GM12878 (cell line): ENCODE data around the gene DDX4. TPM values are rescaled to one million over a fixed set of nuclear protein-coding genes. Genes with fewer than 3 reads are reported as not detected.

Source experiments
- ATAC-seq: fragments of 200-7000 bp; cut with Tn5 transposase; 3 replicates; pipeline ENCODE4 v1.9.1; 2020; ENCODE audit warnings: mild to moderate bottlenecking, moderate library complexity
- BruUV-seq: library from RNA; stranded (reverse); fragments of 400-500 nt; replicated peaks from 2 replicates; lab custom pipeline; 2021; lab: Mats Ljungman, UMichigan
- CTCF ChIA-PET: fragments of 300-600 bp; sonication (Branson Sonifier 250); formaldehyde crosslinking; extraction: SDS; loops from one replicate; lab custom pipeline; 2021; ENCODE audit warnings: inconsistent platforms; lab: Yijun Ruan, JAX
- POLR2A ChIA-PET: fragments of 350-600 bp; formaldehyde crosslinking; extraction: SDS; loops from one replicate; lab custom pipeline; 2021; ENCODE audit warnings: inconsistent platforms; lab: Charles Lee
- RAD21 ChIA-PET: fragments of 300-600 bp; sonication (Branson Sonifier 250); formaldehyde crosslinking; loops from one replicate; lab custom pipeline; 2023; ENCODE audit warnings: antibody characterized with exemption; ENCODE audit not compliant: unreplicated experiment; lab: Charles Lee
- SMC1A ChIA-PET: fragments of 300-600 bp; sonication (Branson Sonifier 250); formaldehyde crosslinking; loops from one replicate; lab custom pipeline; 2023; ENCODE audit not compliant: unreplicated experiment, uncharacterized antibody; lab: Charles Lee
- DNase-seq: peaks from one replicate; pipeline ENCODE4 v3.0.0-alpha.2; 2011; ENCODE audit warnings: low read depth, low spot score
- FAIRE-seq: peaks from 3 replicates; lab custom pipeline; 2011; peaks lifted over from hg19 to GRCh38; lab: Jason Lieb, UNC
- H2AFZ ChIP-seq: 2 replicates; pipeline ENCODE4 v1.6.0; 2011; ENCODE audit warnings: low read depth, low read length, control low read depth; ENCODE audit not compliant: control insufficient read depth
- H3K27ac ChIP-seq: 2 replicates; pipeline ENCODE4 v1.5.1; 2011; ENCODE audit warnings: control low read depth; ENCODE audit not compliant: control insufficient read depth, insufficient read depth
- H3K27me3 ChIP-seq, 2 experiments: replicated peaks in 1 of 2; 2 replicates each; pipeline versions ENCODE4 v1.6.0 to v1.6.1; 2011; ENCODE audit warnings: low read length in 1 of 2; ENCODE audit not compliant: control insufficient read depth in 2 of 2, insufficient read depth in 2 of 2
- H3K36me3 ChIP-seq, 2 experiments: 2 replicates each; pipeline ENCODE4 v1.5.1; 2011; ENCODE audit warnings: low read length in 1 of 2; ENCODE audit not compliant: control insufficient read depth in 2 of 2, insufficient read depth in 2 of 2
- H3K4me1 ChIP-seq: 2 replicates; pipeline ENCODE4 v1.6.1; 2011; ENCODE audit warnings: mild to moderate bottlenecking, low read length, moderate library complexity, mixed read lengths; ENCODE audit not compliant: control insufficient read depth, insufficient read depth
- H3K4me2 ChIP-seq: 2 replicates; pipeline ENCODE4 v1.6.0; 2011; ENCODE audit warnings: control low read depth; ENCODE audit not compliant: control insufficient read depth, insufficient read depth
- H3K4me3 ChIP-seq: fragments of 200-600 bp; sonication (generic); 2 replicates; pipeline ENCODE4 v1.5.1; 2016
- H3K79me2 ChIP-seq: 2 replicates; pipeline ENCODE4 v1.6.0; 2011; ENCODE audit warnings: low read length; ENCODE audit not compliant: control insufficient read depth, insufficient read depth
- H3K9ac ChIP-seq: 2 replicates; pipeline ENCODE4 v1.8.0; 2011; ENCODE audit warnings: low read length, control low read depth, mixed read lengths; ENCODE audit not compliant: control insufficient read depth, insufficient read depth
- H3K9me3 ChIP-seq: replicated peaks from 3 replicates; pipeline ENCODE4 v1.5.1; 2011; ENCODE audit warnings: mild to moderate bottlenecking, low read length; ENCODE audit not compliant: control insufficient read depth, insufficient read depth
- H4K20me1 ChIP-seq: 2 replicates; pipeline ENCODE4 v1.6.0; 2011; ENCODE audit not compliant: control insufficient read depth, insufficient read depth
- BMI1 ChIP-seq: fragments of 450-650 bp; IDR thresholded peaks from 2 replicates; pipeline ENCODE4 v1.6.1; 2016; ENCODE audit warnings: mild to moderate bottlenecking, moderate library complexity, borderline replicate concordance
- CHD1 ChIP-seq: IDR thresholded peaks from 2 replicates; pipeline ENCODE4 v1.6.1; 2012; ENCODE audit warnings: low read depth, low read length, improper control_type of control experiment
- CHD2 ChIP-seq: IDR thresholded peaks from 2 replicates; pipeline ENCODE4 v1.6.1; 2011; ENCODE audit warnings: low read depth, low read length, improper control_type of control experiment, borderline replicate concordance
- EZH2 ChIP-seq: IDR thresholded peaks from 2 replicates; pipeline ENCODE4 v1.6.1; 2012; ENCODE audit warnings: low read depth, mild to moderate bottlenecking, control low read depth, inconsistent platforms, low read length, borderline replicate concordance; ENCODE audit not compliant: control insufficient read depth
- KLF5 ChIP-seq: fragments of 450-650 bp; IDR thresholded peaks from 2 replicates; pipeline ENCODE4 v1.6.1; 2014; ENCODE audit warnings: mild to moderate bottlenecking; ENCODE audit not compliant: partially characterized antibody
- MTA2 ChIP-seq: fragments of 450-650 bp; IDR thresholded peaks from 2 replicates; pipeline ENCODE4 v1.6.1; 2016; ENCODE audit warnings: low read depth, mild to moderate bottlenecking, moderate library complexity
- MTA3 ChIP-seq: IDR thresholded peaks from 2 replicates; pipeline ENCODE4 v1.6.1; 2012; ENCODE audit warnings: low read length, inconsistent platforms, borderline replicate concordance
- RAD21 ChIP-seq: IDR thresholded peaks from 2 replicates; pipeline ENCODE4 v1.6.1; 2011; ENCODE audit warnings: mild to moderate bottlenecking, low read depth, low read length, moderate library complexity; ENCODE audit not compliant: insufficient read depth
- SMARCA5 ChIP-seq: fragments of 450-650 bp; IDR thresholded peaks from 2 replicates; pipeline ENCODE4 v1.6.1; 2017; ENCODE audit warnings: mild to moderate bottlenecking
- TCF12 ChIP-seq: IDR thresholded peaks from 2 replicates; pipeline ENCODE4 v1.6.1; 2011; ENCODE audit warnings: low read depth, mild to moderate bottlenecking, low read length
- WRNIP1 ChIP-seq: IDR thresholded peaks from 2 replicates; pipeline ENCODE4 v1.6.1; 2011; ENCODE audit warnings: low read depth, low read length, improper control_type of control experiment, borderline replicate concordance
- ZNF274 ChIP-seq: IDR thresholded peaks from one replicate; pipeline ENCODE4 v1.8.0; 2011; ENCODE audit not compliant: insufficient read length, insufficient read depth
- ZNF622 ChIP-seq: fragments of 450-650 bp; IDR thresholded peaks from 2 replicates; pipeline ENCODE4 v1.6.1; 2017; ENCODE audit warnings: mild to moderate bottlenecking, inconsistent platforms
- WGBS: methylation state at CpG from one replicate; pipeline ENCODE4 v1.1.6; 2016; ENCODE audit warnings: low lambda C conversion rate; ENCODE audit not compliant: insufficient replicate concordance, insufficient coverage; ENCODE audit errors: missing lambda C conversion rate; 5-methylcytosine and 5-hydroxymethylcytosine counted together
- in situ Hi-C: fragments of 300-500 bp; cut with MboI; formaldehyde crosslinking; loops from 9 replicates; pipeline ENCODE4 v1.14.3; 2018; ENCODE audit warnings: mixed read lengths
- intact Hi-C: fragments of 100-400 bp; cut with micrococcal nuclease; formaldehyde crosslinking; loops from one replicate; pipeline ENCODE4 v1.14.2; 2022; ENCODE audit not compliant: unreplicated experiment
- polyA plus RNA-seq, 11 experiments: library from polyadenylated mRNA; depleted of rRNA in 4 of 11; unstranded in 6 of 11; stranded (reverse) in 5 of 11; fragments of >200 nt; fragmentation: Nextera tagmentation in 4 of 11; fragmentation: Illumina TruSeq in 1 of 11; extraction: Ambion mirVana in 4 of 11; extraction: Trizol in 1 of 11; gene quantifications; 1 replicate in 1 of 11; 2 replicates in 10 of 11; pipeline versions ENCODE4 v1.2.1 to v1.2.3, GENCODE V29; 2011 to 2016; ENCODE audit warnings: inconsistent platforms in 2 of 11, missing spikeins in 2 of 11, low read depth in 1 of 11
- total RNA-seq, 4 experiments: library from RNA; depleted of rRNA in 3 of 4; stranded (reverse); fragments of >200 nt in 3 of 4; fragmentation: Illumina TruSeq in 1 of 4; extraction: Trizol in 1 of 4; gene quantifications; 2 replicates each; pipeline versions ENCODE4 v1.2.1 to v1.2.3, GENCODE V29; 2013 to 2021
- TF ChIP-seq, protein P1 (sequence below): fragments of 450-650 bp; IDR thresholded peaks from 2 replicates; pipeline ENCODE4 v1.6.1; 2018; ENCODE audit warnings: borderline replicate concordance, mild to moderate bottlenecking; ENCODE audit not compliant: partially characterized antibody
- TF ChIP-seq, protein P2 (sequence below): IDR thresholded peaks from 2 replicates; pipeline ENCODE4 v1.6.1; 2012; ENCODE audit warnings: low read depth, low read length, improper control_type of control experiment
- TF ChIP-seq, protein P3 (sequence below): fragments of 450-650 bp; IDR thresholded peaks from 2 replicates; pipeline ENCODE4 v1.6.1; 2017; ENCODE audit warnings: mild to moderate bottlenecking
- TF ChIP-seq, protein P4 (sequence below): fragments of 450-650 bp; IDR thresholded peaks from 2 replicates; pipeline ENCODE4 v1.6.1; 2017; ENCODE audit warnings: low read depth, mild to moderate bottlenecking, moderate library complexity

DDX4 gene
- total and polyA plus RNA-seq, 10 of the 15 experiments (the other 5 are each of a cell fraction or from before 2014, with no cell fraction given) = 0.05 to 0.36 (median 0.09) TPM; not detected in 4

DNA sequence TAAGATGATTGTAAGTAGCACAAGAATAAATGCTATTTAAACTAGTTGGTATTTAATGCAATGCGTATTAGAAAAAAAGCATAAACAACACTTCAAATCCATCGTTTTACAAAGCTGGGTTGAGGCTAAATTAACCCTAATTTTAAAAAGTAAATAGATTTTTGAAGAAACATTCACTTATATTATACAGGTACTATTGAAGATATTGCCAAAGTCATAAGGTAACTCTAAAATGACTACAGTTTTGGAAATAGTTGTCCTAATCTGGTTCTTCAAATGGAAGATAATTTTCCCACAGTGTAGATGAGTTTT is 45.8 kb upstream of the DDX4 start (continued):
- TF ChIP-seq, protein P1, sequence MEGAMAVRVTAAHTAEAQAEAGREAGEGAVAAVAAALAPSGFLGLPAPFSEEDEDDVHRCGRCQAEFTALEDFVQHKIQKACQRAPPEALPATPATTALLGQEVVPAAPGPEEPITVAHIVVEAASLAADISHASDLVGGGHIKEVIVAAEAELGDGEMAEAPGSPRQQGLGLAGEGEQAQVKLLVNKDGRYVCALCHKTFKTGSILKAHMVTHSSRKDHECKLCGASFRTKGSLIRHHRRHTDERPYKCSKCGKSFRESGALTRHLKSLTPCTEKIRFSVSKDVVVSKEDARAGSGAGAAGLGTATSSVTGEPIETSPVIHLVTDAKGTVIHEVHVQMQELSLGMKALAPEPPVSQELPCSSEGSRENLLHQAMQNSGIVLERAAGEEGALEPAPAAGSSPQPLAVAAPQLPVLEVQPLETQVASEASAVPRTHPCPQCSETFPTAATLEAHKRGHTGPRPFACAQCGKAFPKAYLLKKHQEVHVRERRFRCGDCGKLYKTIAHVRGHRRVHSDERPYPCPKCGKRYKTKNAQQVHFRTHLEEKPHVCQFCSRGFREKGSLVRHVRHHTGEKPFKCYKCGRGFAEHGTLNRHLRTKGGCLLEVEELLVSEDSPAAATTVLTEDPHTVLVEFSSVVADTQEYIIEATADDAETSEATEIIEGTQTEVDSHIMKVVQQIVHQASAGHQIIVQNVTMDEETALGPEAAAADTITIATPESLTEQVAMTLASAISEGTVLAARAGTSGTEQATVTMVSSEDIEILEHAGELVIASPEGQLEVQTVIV = no peak
- TF ChIP-seq CHD2 (no peak), CHD1 (no peak), TCF12 (no peak), MTA3 (no peak), WRNIP1 (no peak)
- TF ChIP-seq, protein P2, sequence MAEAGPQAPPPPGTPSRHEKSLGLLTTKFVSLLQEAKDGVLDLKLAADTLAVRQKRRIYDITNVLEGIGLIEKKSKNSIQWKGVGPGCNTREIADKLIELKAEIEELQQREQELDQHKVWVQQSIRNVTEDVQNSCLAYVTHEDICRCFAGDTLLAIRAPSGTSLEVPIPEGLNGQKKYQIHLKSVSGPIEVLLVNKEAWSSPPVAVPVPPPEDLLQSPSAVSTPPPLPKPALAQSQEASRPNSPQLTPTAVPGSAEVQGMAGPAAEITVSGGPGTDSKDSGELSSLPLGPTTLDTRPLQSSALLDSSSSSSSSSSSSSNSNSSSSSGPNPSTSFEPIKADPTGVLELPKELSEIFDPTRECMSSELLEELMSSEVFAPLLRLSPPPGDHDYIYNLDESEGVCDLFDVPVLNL = no peak

DNA sequence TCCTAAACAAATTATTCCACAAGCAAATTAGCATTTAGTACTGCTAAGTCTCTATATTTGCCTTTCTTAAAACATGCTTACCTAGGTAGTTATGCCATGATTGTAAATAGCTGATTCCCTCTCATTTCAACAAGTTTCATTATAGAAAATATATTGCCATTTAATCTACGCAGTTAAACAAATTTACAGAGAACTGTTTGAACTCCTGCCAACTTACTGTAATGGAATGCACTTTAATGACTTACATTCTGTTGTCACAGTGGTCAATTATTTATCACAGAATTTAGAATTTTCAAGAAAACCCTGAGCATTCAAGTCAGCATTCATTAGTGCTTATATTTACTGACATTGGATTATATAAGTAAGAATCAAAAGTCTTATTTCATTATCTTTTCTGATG is 45.4 kb upstream of the DDX4 start:
- in situ Hi-C loops (no loop called here), intact Hi-C loops (loop anchor here (1.0 to 10.0 kb wide), 5 partner anchors 158 to 510 kb away; partner anchors contain the start of genes MCIDAS and PLPP1)
- BruUV-seq = no TSS peak
- ATAC-seq = no peak
- Histone ChIP-seq H3K4me1 (no peaks in the 10 kb centered on the region), H4K20me1 (no peaks in the 10 kb centered on the region), H3K79me2 (no peaks in the 10 kb centered on the region)
- CTCF ChIA-PET = interaction anchor here (0.6 to 2.6 kb wide), 41 partner anchors 9 to 521 kb away, joined by 3 to 31 read pairs (median 5); partner anchors contain the start of genes CDC20B, DHX29 and MTREX
- TF ChIP-seq, protein P3, sequence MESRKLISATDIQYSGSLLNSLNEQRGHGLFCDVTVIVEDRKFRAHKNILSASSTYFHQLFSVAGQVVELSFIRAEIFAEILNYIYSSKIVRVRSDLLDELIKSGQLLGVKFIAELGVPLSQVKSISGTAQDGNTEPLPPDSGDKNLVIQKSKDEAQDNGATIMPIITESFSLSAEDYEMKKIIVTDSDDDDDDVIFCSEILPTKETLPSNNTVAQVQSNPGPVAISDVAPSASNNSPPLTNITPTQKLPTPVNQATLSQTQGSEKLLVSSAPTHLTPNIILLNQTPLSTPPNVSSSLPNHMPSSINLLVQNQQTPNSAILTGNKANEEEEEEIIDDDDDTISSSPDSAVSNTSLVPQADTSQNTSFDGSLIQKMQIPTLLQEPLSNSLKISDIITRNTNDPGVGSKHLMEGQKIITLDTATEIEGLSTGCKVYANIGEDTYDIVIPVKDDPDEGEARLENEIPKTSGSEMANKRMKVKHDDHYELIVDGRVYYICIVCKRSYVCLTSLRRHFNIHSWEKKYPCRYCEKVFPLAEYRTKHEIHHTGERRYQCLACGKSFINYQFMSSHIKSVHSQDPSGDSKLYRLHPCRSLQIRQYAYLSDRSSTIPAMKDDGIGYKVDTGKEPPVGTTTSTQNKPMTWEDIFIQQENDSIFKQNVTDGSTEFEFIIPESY = no peak
- TF ChIP-seq KLF5 (no peak), SMARCA5 (no peak), ZNF622 (no peak), CHD1 (no peak), BMI1 (no peak), EZH2 (no peak), ZNF274 (no peak), RAD21 (no peak), MTA2 (no peak)
- TF ChIP-seq, protein P4, sequence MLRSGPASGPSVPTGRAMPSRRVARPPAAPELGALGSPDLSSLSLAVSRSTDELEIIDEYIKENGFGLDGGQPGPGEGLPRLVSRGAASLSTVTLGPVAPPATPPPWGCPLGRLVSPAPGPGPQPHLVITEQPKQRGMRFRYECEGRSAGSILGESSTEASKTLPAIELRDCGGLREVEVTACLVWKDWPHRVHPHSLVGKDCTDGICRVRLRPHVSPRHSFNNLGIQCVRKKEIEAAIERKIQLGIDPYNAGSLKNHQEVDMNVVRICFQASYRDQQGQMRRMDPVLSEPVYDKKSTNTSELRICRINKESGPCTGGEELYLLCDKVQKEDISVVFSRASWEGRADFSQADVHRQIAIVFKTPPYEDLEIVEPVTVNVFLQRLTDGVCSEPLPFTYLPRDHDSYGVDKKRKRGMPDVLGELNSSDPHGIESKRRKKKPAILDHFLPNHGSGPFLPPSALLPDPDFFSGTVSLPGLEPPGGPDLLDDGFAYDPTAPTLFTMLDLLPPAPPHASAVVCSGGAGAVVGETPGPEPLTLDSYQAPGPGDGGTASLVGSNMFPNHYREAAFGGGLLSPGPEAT = no peak
- TF ChIP-seq, all 136 proteins: peak for 0
- Histone ChIP-seq H3K4me3 (no peak overlapping the region), H3K4me2 (no peak overlapping the region), H3K9ac (no peak overlapping the region), H3K9me3 (no peaks in the 10 kb centered on the region; the same call in 2 of the 3 replicates), H2AFZ (no peak overlapping the region), H3K27me3 (no peaks in the 10 kb centered on the region), H3K27ac (no peak overlapping the region), H3K36me3 (no peaks in the 10 kb centered on the region; a peak in 1 of 4 replicates)
- FAIRE-seq (no peak), DNase-seq (no peak)
- ChIA-PET RAD21 (interaction anchor here (0.6 to 2.1 kb wide), 15 partner anchors 9 to 520 kb away, joined by 3 to 16 read pairs (median 4); no protein-coding TSS in a partner anchor), POLR2A (no interaction called here), SMC1A (interaction anchor here (0.8 to 2.1 kb wide), 19 partner anchors 8 to 521 kb away, joined by 3 to 11 read pairs (median 5); no protein-coding TSS in a partner anchor)
- 86% methylated on average over 1 of the region's 1 CpG for WGBS
